ENCODE data around the gene AMIGO2.
A peak's percentile ranks its signal among the peaks of the same experiment; 100 is the strongest.

Gene AMIGO2

GRCh38 chr12:47097276-47097896 is 17.6 kb upstream of the AMIGO2 start:
- no peak for DNase-seq (ENCODE audit: low read depth)

- DNase-seq (ENCODE audit: low read depth), result no peak
Observed at GRCh38 chr12:47095446-47096236, 15.9 kb upstream of the AMIGO2 start.

DNA sequence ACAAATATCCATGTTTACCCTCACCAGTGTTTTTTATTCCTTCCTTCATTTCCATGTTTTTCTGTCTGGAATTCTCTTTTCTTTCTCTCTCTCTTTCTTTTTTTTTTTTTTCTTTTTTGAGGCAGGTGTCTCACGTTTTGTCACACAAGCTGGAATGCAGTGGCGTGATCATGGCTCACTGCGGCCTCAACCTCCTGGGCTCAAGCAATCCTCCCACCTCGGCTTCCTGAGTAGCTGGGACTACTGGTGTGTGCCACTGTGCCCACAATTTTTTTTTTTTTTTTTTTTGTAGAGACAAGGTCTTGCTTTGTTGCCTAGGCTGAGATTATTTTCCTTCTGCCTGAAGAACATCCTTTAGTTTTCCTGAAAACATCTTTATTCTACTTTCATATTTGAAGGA is 15.0 kb upstream of the AMIGO2 start:
- DNase-seq (ENCODE audit: low read depth), result no peak

GRCh38 chr12:47091009-47091408 is 11.2 kb upstream of the AMIGO2 start:
- no peak for DNase-seq (ENCODE audit: low read depth)

DNA sequence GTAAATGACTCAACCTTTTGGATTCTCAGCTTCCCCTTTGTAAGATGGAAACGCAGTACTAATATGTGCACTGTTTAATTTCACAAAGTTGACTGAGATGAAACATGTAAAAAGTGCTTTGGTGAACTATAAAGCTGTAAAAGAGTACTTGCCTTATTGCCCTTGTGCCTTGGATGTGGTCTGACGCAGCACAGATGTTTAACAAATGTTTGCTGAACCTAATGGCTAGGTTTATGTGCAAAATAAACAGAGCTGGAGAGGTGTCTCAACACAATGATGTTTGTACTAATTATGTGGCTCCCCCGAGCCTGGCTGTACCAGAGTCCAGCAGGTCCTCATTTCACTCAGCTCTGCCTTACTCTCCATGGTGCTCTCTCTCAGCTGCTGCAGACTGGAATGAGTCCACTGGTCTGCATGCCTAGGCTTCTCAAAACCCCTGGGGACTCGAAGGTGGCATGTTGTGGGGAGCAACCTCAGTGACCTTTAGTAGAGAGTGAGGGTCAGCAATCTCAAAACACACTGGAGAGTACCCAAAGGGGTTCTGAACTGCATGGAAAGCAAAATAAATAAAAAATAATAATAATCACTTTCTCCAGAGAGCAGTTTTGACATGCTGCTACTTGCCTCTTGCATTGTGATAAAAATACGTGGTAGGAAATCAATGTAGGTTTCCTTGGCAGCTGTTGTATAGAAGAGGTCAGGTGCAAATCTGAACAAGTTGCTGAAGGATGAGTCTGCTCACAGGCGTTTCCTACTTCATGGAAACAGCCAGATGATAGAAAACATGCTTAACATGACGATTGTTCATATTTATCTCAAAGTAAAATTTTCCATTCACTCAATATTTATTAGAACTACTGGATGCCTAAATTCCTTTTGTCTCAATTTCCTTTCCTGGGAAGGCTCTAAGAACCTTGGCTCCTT is 8.5 kb upstream of the AMIGO2 start:
- no peak for DNase-seq (ENCODE audit: low read depth)

DNA sequence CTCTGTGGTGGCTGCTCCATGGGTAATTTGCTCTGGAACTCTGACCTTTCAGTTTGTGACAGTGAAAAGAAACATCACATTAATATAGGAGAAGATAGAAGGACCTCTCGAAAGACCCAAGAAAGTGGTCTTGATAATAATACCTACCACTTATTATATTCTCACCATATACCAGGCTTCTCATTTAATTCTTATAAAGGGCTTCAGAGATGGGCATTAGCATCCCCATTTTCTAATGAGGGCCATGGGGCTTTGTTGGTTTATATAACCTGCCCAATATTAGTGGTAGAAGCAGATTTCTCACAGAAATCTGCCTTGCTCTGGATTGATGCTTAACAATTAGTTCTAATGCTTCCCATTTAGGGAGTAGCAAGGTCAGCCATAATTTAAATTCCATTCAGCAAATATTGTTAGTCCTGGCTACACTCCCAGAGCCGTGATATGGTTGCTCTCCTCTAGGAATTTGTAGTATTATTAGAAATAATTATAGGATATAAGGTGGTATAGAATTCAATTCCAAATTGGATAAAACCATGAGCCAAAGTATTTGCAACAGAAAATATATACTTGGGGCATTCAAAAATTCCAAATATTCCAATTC is 7.4 kb upstream of the AMIGO2 start:
- no peak for DNase-seq (ENCODE audit: low read depth)

DNA sequence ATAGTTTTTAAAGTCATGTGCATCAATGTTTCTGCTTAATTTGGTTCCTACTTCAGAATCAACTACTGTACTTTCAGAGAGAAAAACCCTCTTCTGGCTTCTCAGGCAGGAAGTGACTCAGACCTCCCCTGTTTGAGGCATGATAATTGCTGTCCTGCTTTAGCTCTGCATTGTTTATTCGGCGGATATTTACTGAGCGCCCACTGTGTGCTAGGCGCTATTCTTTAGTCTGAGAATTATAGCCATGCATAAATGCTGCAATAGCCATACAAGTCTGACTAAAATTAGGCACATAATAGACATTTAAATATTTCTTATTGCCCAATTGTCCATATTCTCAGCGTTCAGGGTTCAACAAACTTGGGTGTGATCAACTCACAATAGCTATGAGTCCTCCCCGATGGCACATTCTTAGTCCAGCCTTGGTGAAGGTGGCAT is 6.1 kb upstream of the AMIGO2 start:
- DNase-seq (ENCODE audit: low read depth), result peak; percentile 36

GRCh38 chr12:47084172-47084571 is 4.4 kb upstream of the AMIGO2 start:
- DNase-seq (ENCODE audit: low read depth), result no peak

GRCh38 chr12:47082796-47083621 is 3.2 kb upstream of the AMIGO2 start:
- DNase-seq (ENCODE audit: low read depth), result no peak

DNA sequence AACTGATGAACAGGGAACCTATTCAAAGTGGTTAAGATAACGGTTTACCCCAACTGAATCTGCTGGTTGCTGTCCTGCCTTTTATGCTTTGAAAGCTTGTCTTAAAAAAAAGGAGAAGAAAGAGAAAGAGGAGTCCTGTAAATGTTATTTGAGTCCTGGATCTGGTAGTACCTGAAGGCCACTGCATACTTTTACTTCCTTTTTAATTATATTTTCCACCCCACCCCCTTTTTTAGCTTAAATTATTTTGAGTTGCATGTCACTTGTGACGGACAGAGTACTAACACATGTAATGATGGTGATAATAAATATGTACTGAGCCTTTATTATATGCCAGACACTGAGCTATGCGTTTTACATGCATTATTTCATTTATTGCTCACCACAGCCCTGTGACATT is 2.5 kb upstream of the AMIGO2 start:
- no peak for DNase-seq (ENCODE audit: low read depth)

DNA sequence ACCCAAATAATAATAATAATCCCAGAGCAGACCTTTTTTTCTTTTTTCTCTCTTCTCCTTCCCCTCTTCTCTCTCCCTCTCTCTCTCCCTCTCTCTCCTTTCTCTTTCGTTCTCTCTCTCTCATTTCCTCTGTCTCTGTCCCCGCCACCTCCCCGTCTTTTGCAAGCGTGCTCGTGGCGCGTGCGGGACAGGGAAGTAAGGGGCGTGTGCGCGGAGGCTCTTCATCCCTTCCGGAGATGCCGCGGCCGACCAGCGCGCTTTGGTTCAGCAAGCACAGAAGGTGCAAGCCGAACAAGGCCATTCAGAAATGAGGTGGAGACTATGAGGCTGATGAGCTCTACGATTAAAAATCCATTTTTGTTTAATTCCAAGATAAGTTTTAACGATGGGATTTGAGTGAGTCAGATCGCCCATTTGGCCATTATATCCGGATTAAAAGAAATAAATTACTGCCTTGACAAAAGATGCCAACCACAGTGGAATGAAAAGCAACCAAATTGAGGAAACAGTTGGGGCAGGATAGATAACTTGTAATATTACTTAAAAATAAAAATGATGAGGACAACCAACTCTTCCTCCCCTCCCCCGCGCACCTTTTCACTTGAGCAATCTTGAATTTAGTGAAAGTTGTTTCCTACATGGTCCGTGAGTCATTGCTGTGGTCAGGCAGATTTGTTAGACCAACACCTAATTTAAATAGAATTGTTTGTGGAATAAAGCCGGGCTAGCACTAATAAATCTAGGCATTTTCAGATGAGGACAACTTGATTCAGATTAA is 1.2 kb upstream of the AMIGO2 start:
- DNase-seq (ENCODE audit: low read depth), result peak; percentile 40

DNA sequence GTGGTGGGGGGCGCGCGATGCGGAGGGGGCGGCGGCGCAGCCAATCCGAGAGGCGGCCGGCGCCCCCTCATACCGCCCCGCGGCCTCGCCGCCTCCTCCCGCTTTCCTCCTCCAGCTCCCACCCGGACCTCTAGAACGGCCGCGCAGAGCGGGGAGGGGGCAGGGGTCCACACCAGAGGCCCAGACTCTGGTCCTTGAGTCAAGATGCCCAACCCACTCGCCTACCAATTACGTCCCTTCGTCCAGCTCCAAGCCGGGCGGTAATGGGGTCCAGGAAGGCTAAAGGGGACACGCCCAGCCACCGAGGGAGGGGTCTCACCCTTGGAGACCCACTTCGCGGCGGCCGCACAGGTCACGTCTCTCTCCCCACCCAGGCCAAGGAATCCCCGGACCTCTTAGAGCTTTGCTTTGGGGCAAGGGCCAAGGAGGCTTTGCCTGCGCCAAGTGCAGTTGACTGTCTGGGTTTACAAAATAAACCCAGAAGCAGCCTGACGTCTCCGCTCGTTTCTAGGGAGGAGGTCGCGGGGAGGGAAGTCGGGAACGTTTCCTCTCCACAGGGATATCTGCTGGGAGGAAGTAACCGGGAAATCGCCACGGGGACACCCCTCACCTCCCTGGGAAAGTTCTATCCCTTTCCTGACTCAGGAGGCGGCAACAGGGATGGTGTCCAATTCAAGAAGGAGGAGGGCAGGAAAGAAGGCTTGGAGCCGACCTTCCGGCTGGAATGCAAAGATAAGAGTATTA is 394 bp upstream of the AMIGO2 start:
- DNase-seq (ENCODE audit: low read depth), result peak; percentile 32

- peak; percentile 29 for DNase-seq (ENCODE audit: low read depth)
Observed at GRCh38 chr12:47078733-47079467, 859 bp downstream of the AMIGO2 start.

GRCh38 chr12:47078086-47078395 is 1.7 kb downstream of the AMIGO2 start:
- no peak for DNase-seq (ENCODE audit: low read depth)

- no peak for DNase-seq (ENCODE audit: low read depth)
Observed at GRCh38 chr12:47077206-47078085, 2.3 kb downstream of the AMIGO2 start.

- no peak for DNase-seq (ENCODE audit: low read depth)
Observed at GRCh38 chr12:47075192-47076084, 4.3 kb downstream of the AMIGO2 start.

DNA sequence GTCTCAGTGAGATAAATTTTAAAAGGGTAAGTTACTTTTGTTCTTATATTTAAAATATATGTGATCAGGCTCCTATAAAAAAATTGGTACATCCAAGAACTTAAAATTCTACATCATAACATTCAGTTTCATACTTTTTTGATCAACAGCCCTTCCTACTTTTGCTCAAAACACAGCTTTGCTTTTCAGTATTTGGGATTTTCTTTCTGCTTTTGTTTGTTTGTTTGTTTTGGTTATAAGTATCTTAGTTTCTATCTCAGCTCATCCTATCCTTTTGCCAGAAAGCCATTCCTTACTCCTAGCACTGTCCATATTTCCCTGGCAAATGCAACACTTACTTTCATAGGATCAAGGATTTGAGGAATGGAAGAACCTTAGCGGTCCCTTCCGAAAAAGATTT is 5.0 kb downstream of the AMIGO2 start:
- DNase-seq (ENCODE audit: low read depth), result no peak
